ENCODE data around the gene PHF5A.

Gene PHF5A

GRCh38 chr22:41512421-41513194 is 44.1 kb upstream of the PHF5A start:
- peaks cover 1% of the 10 kb centered on the region for H3K36me3 ChIP-seq (ENCODE audit: control insufficient read depth, insufficient read depth, low read length)
- peak overlapping the region; percentile 81 for H3K4ac ChIP-seq (ENCODE audit: low read depth, low read length)
- H2AK5ac ChIP-seq (ENCODE audit: low read length), result peak overlapping the region; percentile 97
- H4K5ac ChIP-seq (ENCODE audit: low read length), result no peak overlapping the region
- peaks cover 13% of the 10 kb centered on the region for H3K4me1 ChIP-seq (ENCODE audit: control insufficient read depth, low read depth, low read length)
- no peak overlapping the region for H3K4me3 ChIP-seq (ENCODE audit: low read length)
- DNase-seq, result peak; percentile 95
- no peak overlapping the region for H3K4me2 ChIP-seq (ENCODE audit: low read length)
- peak overlapping the region; percentile 51 for H3K23ac ChIP-seq (ENCODE audit: low read length)
- H4K8ac ChIP-seq (ENCODE audit: low read depth, low read length), result no peak overlapping the region
- H2BK5ac ChIP-seq (ENCODE audit: low read length), result peak overlapping the region; percentile 88
- peak overlapping the region; percentile 52 for H3K18ac ChIP-seq (ENCODE audit: low read length)
- H3K9ac ChIP-seq (ENCODE audit: low read length), result peak overlapping the region; percentile 44
- peak overlapping the region; percentile 53 for H3K27ac ChIP-seq (ENCODE audit: low read depth, low read length)
- no peaks in the 10 kb centered on the region for H3K79me1 ChIP-seq (ENCODE audit: low read length)
- no peak overlapping the region for H2BK120ac ChIP-seq (ENCODE audit: low read depth, low read length)
- WGBS (ENCODE audit: extremely low coverage, insufficient coverage, low lambda C conversion rate), result no CpG with 5 or more reads among the region's 17 CpGs
- no peaks in the 10 kb centered on the region for H3K79me2 ChIP-seq (ENCODE audit: control insufficient read depth, insufficient read depth, low read length)
- peak overlapping the region; percentile 80 for H3K56ac ChIP-seq (ENCODE audit: low read length)
- no peak overlapping the region for H2BK15ac ChIP-seq (replicated peaks; ENCODE audit: low read depth)
- no peaks in the 10 kb centered on the region for H3K27me3 ChIP-seq (ENCODE audit: insufficient read depth, low read length, poor library complexity)

- no peak overlapping the region for H3K9ac ChIP-seq (ENCODE audit: low read length)
- no peak overlapping the region for H3K27ac ChIP-seq (ENCODE audit: low read depth, low read length)
- no peak overlapping the region for H3K56ac ChIP-seq (ENCODE audit: low read length)
- no peak overlapping the region for H3K23ac ChIP-seq (ENCODE audit: low read length)
- WGBS (ENCODE audit: extremely low coverage, insufficient coverage, low lambda C conversion rate), result no CpG with 5 or more reads among the region's 2 CpGs
- H2BK5ac ChIP-seq (ENCODE audit: low read length), result no peak overlapping the region
- H4K8ac ChIP-seq (ENCODE audit: low read depth, low read length), result no peak overlapping the region
- H3K36me3 ChIP-seq (ENCODE audit: control insufficient read depth, insufficient read depth, low read length), result peaks cover 1% of the 10 kb centered on the region
- H4K5ac ChIP-seq (ENCODE audit: low read length), result no peak overlapping the region
- H3K18ac ChIP-seq (ENCODE audit: low read length), result no peak overlapping the region
- H3K79me2 ChIP-seq (ENCODE audit: control insufficient read depth, insufficient read depth, low read length), result no peaks in the 10 kb centered on the region
- peaks cover 2% of the 10 kb centered on the region for H3K79me1 ChIP-seq (ENCODE audit: low read length)
- DNase-seq, result no peak
- no peaks in the 10 kb centered on the region for H3K27me3 ChIP-seq (ENCODE audit: insufficient read depth, low read length, poor library complexity)
- no peak overlapping the region for H3K4ac ChIP-seq (ENCODE audit: low read depth, low read length)
- no peak overlapping the region for H2BK120ac ChIP-seq (ENCODE audit: low read depth, low read length)
- H2BK15ac ChIP-seq (replicated peaks; ENCODE audit: low read depth), result no peak overlapping the region
- no peak overlapping the region for H3K4me3 ChIP-seq (ENCODE audit: low read length)
- no peak overlapping the region for H3K4me2 ChIP-seq (ENCODE audit: low read length)
- peaks cover 13% of the 10 kb centered on the region for H3K4me1 ChIP-seq (ENCODE audit: control insufficient read depth, low read depth, low read length)
- no peak overlapping the region for H2AK5ac ChIP-seq (ENCODE audit: low read length)
Measured at GRCh38 chr22:41511521-41511968, 43.1 kb upstream of the PHF5A start.

- Histone ChIP-seq H2AK5ac (ENCODE audit: low read length) (no peak overlapping the region), H3K4ac (ENCODE audit: low read depth, low read length) (no peak overlapping the region), H3K18ac (ENCODE audit: low read length) (no peak overlapping the region), H3K79me2 (ENCODE audit: control insufficient read depth, insufficient read depth, low read length) (no peaks in the 10 kb centered on the region), H3K23ac (ENCODE audit: low read length) (no peak overlapping the region), H3K27ac (ENCODE audit: low read depth, low read length) (no peak overlapping the region), H3K27me3 (ENCODE audit: insufficient read depth, low read length, poor library complexity) (no peaks in the 10 kb centered on the region), H2BK120ac (ENCODE audit: low read depth, low read length) (no peak overlapping the region), H3K4me1 (ENCODE audit: control insufficient read depth, low read depth, low read length) (peaks cover 13% of the 10 kb centered on the region), H4K5ac (ENCODE audit: low read length) (no peak overlapping the region), H3K4me3 (ENCODE audit: low read length) (no peak overlapping the region), H3K36me3 (ENCODE audit: control insufficient read depth, insufficient read depth, low read length) (peaks cover under 1% of the 10 kb centered on the region), H3K4me2 (ENCODE audit: low read length) (no peak overlapping the region), H3K9ac (ENCODE audit: low read length) (no peak overlapping the region), H3K79me1 (ENCODE audit: low read length) (peaks cover 2% of the 10 kb centered on the region), H3K56ac (ENCODE audit: low read length) (no peak overlapping the region), H4K8ac (ENCODE audit: low read depth, low read length) (no peak overlapping the region), H2BK15ac (replicated peaks; ENCODE audit: low read depth) (no peak overlapping the region), H2BK5ac (ENCODE audit: low read length) (no peak overlapping the region)
- no CpG with 5 or more reads among the region's 12 CpGs for WGBS (ENCODE audit: extremely low coverage, insufficient coverage, low lambda C conversion rate)
- DNase-seq, result no peak
Measured at GRCh38 chr22:41508770-41509170, 40.3 kb upstream of the PHF5A start.

- H3K23ac ChIP-seq (ENCODE audit: low read length), result no peak overlapping the region
- H3K4ac ChIP-seq (ENCODE audit: low read depth, low read length), result no peak overlapping the region
- H3K27me3 ChIP-seq (ENCODE audit: insufficient read depth, low read length, poor library complexity), result no peaks in the 10 kb centered on the region
- H3K18ac ChIP-seq (ENCODE audit: low read length), result no peak overlapping the region
- no peak for DNase-seq
- H2BK5ac ChIP-seq (ENCODE audit: low read length), result no peak overlapping the region
- no peak overlapping the region for H3K4me3 ChIP-seq (ENCODE audit: low read length)
- no peaks in the 10 kb centered on the region for H3K79me2 ChIP-seq (ENCODE audit: control insufficient read depth, insufficient read depth, low read length)
- H3K56ac ChIP-seq (ENCODE audit: low read length), result peak overlapping the region; percentile 34
- peaks cover 4% of the 10 kb centered on the region for H3K4me1 ChIP-seq (ENCODE audit: control insufficient read depth, low read depth, low read length)
- H4K5ac ChIP-seq (ENCODE audit: low read length), result no peak overlapping the region
- no peak overlapping the region for H4K8ac ChIP-seq (ENCODE audit: low read depth, low read length)
- H2BK15ac ChIP-seq (replicated peaks; ENCODE audit: low read depth), result no peak overlapping the region
- no peak overlapping the region for H3K27ac ChIP-seq (ENCODE audit: low read depth, low read length)
- no peaks in the 10 kb centered on the region for H3K36me3 ChIP-seq (ENCODE audit: control insufficient read depth, insufficient read depth, low read length)
- H2BK120ac ChIP-seq (ENCODE audit: low read depth, low read length), result no peak overlapping the region
- H3K9ac ChIP-seq (ENCODE audit: low read length), result no peak overlapping the region
- no peak overlapping the region for H2AK5ac ChIP-seq (ENCODE audit: low read length)
- WGBS (ENCODE audit: extremely low coverage, insufficient coverage, low lambda C conversion rate), result no CpG with 5 or more reads among the region's 23 CpGs
- peaks cover 2% of the 10 kb centered on the region for H3K79me1 ChIP-seq (ENCODE audit: low read length)
- no peak overlapping the region for H3K4me2 ChIP-seq (ENCODE audit: low read length)
Measured at GRCh38 chr22:41507330-41508063, 39.0 kb upstream of the PHF5A start.

GRCh38 chr22:41505511-41506220 is 37.2 kb upstream of the PHF5A start:
- no peak for DNase-seq
- WGBS (ENCODE audit: extremely low coverage, insufficient coverage, low lambda C conversion rate), result no CpG with 5 or more reads among the region's 10 CpGs
- H3K79me2 ChIP-seq (ENCODE audit: control insufficient read depth, insufficient read depth, low read length), result no peaks in the 10 kb centered on the region

More at GRCh38 chr22:41505511-41506220, 37.2 kb upstream of the PHF5A start:
- Histone ChIP-seq H3K4ac (ENCODE audit: low read depth, low read length) (no peak overlapping the region), H3K36me3 (ENCODE audit: control insufficient read depth, insufficient read depth, low read length) (no peaks in the 10 kb centered on the region), H2BK120ac (ENCODE audit: low read depth, low read length) (no peak overlapping the region), H3K27ac (ENCODE audit: low read depth, low read length) (no peak overlapping the region), H2BK5ac (ENCODE audit: low read length) (no peak overlapping the region), H3K79me1 (ENCODE audit: low read length) (peaks cover 4% of the 10 kb centered on the region), H2AK5ac (ENCODE audit: low read length) (no peak overlapping the region), H3K9ac (ENCODE audit: low read length) (no peak overlapping the region), H3K4me2 (ENCODE audit: low read length) (no peak overlapping the region), H3K4me1 (ENCODE audit: control insufficient read depth, low read depth, low read length) (no peaks in the 10 kb centered on the region), H3K18ac (ENCODE audit: low read length) (no peak overlapping the region), H3K27me3 (ENCODE audit: insufficient read depth, low read length, poor library complexity) (no peaks in the 10 kb centered on the region), H3K56ac (ENCODE audit: low read length) (no peak overlapping the region), H2BK15ac (replicated peaks; ENCODE audit: low read depth) (no peak overlapping the region), H3K23ac (ENCODE audit: low read length) (no peak overlapping the region), H4K5ac (ENCODE audit: low read length) (no peak overlapping the region), H4K8ac (ENCODE audit: low read depth, low read length) (no peak overlapping the region), H3K4me3 (ENCODE audit: low read length) (no peak overlapping the region)
